GM21515 (cell line): Measurements from ENCODE around the gene DEPDC7.

ENCODE experiments used
- ATAC-seq: cut with Tn5 transposase; IDR thresholded peaks from one replicate; pipeline ENCODE4 v1.9.1; 2021; ENCODE audit not compliant: unreplicated experiment

DEPDC7 gene

GRCh38 chr11:33059331-33060007 lies 43.8 kb downstream of the DEPDC7 start:
- no peak for ATAC-seq

- ATAC-seq, result no peak
These were observed 44.6 kb downstream of the DEPDC7 start for GRCh38 chr11:33060271-33060670.

- ATAC-seq, result no peak
These were observed 46.5 kb downstream of the DEPDC7 start for GRCh38 chr11:33062137-33062536.

DNA sequence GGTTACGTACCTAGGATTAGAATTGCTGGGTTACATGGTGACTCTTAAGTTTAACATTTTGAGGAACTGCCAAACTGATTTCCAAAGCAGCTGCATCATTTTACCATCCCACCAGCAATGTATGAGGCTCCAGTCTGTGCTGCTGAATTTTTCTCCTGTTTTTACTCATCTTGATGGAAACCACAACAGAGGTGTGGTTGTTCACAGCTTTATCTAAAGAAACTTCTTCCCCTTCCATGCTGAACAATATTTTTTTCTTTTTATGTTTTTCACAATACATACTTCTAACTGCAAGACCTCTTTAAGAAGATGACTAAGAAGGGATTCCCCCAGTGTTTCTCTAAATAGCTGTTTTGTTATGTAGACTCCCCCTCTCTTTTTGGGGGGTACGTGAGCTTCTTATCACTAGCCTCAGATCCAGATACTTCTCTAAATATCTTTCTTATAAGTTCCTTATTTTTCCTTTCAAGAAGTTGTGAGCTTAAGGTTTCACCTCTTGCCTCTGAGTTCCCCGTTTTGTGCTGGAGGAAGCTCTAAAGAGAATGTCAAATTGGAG lies 47.7 kb downstream of the DEPDC7 start:
- ATAC-seq, result peak; percentile 40

DNA sequence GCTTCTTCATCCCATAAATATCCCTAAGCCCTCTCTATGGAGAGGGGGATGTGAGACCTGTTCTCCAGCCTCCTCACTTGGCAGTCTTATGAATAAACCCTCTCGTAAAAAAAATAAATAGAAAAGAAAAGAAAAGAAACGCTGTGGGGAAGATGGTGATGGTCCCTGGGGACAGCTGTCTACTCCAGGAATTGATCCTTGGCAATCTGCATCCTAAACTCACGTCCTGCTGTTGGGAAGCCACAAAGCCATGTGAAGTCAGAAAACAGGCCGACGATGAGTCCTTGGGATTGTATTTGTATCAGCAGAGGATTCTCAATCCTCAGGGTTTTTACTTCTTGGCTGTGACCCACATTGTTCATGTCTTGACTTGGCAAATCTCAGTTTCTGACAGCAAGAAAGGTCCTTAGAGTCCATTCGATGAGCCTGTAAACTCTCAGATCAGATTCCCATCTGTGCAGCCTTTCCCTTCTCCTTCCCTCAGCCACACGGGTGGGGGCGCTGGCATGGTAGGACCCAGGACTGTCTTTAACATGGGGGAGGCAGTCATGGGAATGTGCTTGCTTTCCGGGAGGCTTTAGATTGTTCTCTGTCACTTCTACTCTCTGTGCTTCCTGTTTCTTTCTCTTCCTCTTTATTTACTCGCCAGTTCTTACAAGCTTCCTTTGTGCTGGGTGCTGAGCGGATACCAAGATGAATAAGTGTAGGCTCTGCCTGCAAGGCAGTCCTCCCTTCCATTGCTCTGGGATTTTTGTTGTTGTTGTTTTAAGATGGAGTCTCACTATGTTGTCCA lies 48.6 kb downstream of the DEPDC7 start:
- no peak for ATAC-seq

DNA sequence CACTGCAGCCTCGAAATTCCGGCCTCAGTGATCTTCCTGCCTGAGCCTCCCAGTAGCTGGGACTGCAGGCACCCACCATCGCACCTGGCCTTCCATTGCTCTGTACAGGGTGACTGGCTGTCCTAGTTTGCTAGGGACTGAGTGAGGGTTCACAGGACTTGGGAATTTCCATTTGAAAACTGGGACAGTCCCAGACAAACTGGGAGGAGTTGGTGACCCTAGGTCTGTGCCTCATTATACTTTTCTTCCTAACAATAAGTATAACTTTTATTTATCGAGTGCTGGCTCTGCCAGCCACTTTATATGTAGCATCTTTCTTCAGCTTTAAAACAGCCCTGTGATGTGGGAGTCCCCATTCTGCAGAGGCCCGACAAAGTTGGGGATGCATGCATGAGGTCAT lies 49.2 kb downstream of the DEPDC7 start:
- ATAC-seq, result no peak

DNA sequence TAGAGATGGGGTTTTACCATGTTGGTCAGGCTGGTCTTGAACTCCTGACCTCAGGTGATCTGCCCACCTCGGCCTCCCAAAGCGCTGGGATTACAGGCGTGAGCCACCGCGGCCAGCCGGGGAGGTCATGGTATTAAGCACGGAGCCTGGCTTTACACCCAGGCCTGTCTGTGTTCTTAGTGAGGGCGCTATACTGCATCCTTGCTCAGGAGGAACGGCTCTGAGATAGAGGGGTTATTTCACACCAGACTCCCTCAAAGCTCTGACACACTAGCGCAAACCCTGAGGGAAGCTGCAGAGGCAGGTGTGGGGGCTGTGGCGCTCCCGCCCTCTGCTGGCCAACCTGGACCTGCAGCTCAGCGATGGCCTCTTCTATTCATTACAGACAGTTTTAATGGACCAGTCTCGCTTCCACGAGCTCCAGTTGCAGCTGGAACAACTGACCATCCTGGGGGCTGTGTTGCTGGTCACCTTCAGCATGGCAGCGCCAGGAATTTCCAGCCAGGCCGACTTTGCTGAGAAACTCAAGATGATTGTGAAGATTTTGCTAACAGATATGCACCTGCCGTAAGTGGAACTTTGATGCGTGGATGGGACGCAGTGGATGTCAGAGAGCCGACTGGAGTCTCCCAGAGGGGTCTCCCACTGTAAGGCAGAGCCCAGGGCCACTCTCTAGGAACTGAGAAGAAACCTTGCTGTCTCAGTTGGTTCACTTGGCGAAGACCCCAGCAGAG lies 49.9 kb downstream of the DEPDC7 start:
- peak; percentile 51 for ATAC-seq

- ATAC-seq, result no peak
These were observed 51.6 kb downstream of the DEPDC7 start for GRCh38 chr11:33067294-33067693.

GRCh38 chr11:33068611-33069340 lies 53.1 kb downstream of the DEPDC7 start:
- no peak for ATAC-seq

GRCh38 chr11:33072465-33072864 lies 56.8 kb downstream of the DEPDC7 start:
- ATAC-seq, result no peak
